Gastrocnemius medialis (tissue), 4 donors: ENCODE measurements around the gene SCGN. TPM values are rescaled to one million over a fixed set of nuclear protein-coding genes. Genes with fewer than 3 reads are reported as not detected.

ENCODE experiments used
- ATAC-seq, 2 donors: fragments of 150-250 bp; one replicate each; pipeline ENCODE4 v1.9.1; 2016
- DNase-seq, 2 donors: peaks; one replicate each; pipeline ENCODE4 v3.0.0-alpha.2; 2019
- H3K27ac ChIP-seq, 4 donors: fragments of 200-600 bp; sonication (generic); 1 replicate in 1 of 4; 2 replicates in 3 of 4; pipeline ENCODE4 v1.5.1; 2016 to 2018; ENCODE audit warnings: mild to moderate bottlenecking in 2 of 4, moderate library complexity in 1 of 4
- H3K27me3 ChIP-seq, 3 donors: fragments of 200-600 bp; sonication (generic) in 2 of 3; 1 replicate in 1 of 3; 2 replicates in 2 of 3; pipeline versions ENCODE4 v1.5.1 to v1.6.0; 2016 to 2019; ENCODE audit warnings: mild to moderate bottlenecking in 1 of 3, moderate library complexity in 1 of 3
- H3K36me3 ChIP-seq, 2 donors: fragments of 200-600 bp; sonication (generic) in 1 of 2; one replicate each; pipeline ENCODE4 v1.5.1; 2017 to 2018
- H3K4me1 ChIP-seq, 2 donors: fragments of 200-600 bp; sonication (generic) in 1 of 2; one replicate each; pipeline ENCODE4 v1.5.1; 2016 to 2017; ENCODE audit warnings: mild to moderate bottlenecking in 2 of 2
- H3K4me3 ChIP-seq, 4 donors: fragments of 200-600 bp; sonication (generic) in 3 of 4; 1 replicate in 1 of 4; 2 replicates in 3 of 4; pipeline ENCODE4 v1.5.1; 2016 to 2019; ENCODE audit warnings: mild to moderate bottlenecking in 2 of 4
- H3K9me3 ChIP-seq, 3 donors: fragments of 200-600 bp; sonication (generic) in 2 of 3; 1 replicate in 1 of 3; 2 replicates in 2 of 3; pipeline ENCODE4 v1.5.1; 2016 to 2019
- CTCF ChIP-seq, 5 experiments: fragments of 450-650 bp in 3 of 5; fragments of 200-600 bp in 2 of 5; sonication (generic) in 2 of 5; IDR thresholded peaks in 4 of 5; conservative IDR thresholded peaks in 1 of 5; 1 replicate in 4 of 5; 2 replicates in 1 of 5; pipeline ENCODE4 v1.5.1; 2016 to 2019; ENCODE audit warnings: antibody characterized with exemption in 5 of 5, mild to moderate bottlenecking in 3 of 5, moderate library complexity in 3 of 5
- POLR2A ChIP-seq, 2 donors: fragments of 450-650 bp; IDR thresholded peaks; one replicate each; pipeline ENCODE4 v1.6.1; 2017; ENCODE audit warnings: antibody characterized with exemption in 2 of 2, mild to moderate bottlenecking in 2 of 2, moderate library complexity in 2 of 2
- in situ Hi-C, 4 donors: fragments of 200-750 bp; cut with MboI; loops; one replicate each; pipeline versions ENCODE4 v1.15.0 to v1.8.0; 2017; ENCODE audit warnings: low sequenced_read_pairs in 4 of 4
- intact Hi-C: fragments of 100-400 bp; cut with DNase I; formaldehyde crosslinking; loops from one replicate; pipeline ENCODE4 v1.15.1; 2023; ENCODE audit warnings: low total_unique reads
- total RNA-seq, 4 donors: library from RNA; depleted of rRNA; stranded (reverse); fragments of >200 nt; gene quantifications; one replicate each; pipeline versions ENCODE4 v1.1.0 to v1.2.3, GENCODE V29; 2016

SCGN gene
- total RNA-seq, 4 donors from 2014 or later: not detected

- Histone ChIP-seq H3K4me1 (no peaks in the 10 kb centered on the region), H3K9me3 (no peaks in the 10 kb centered on the region), H3K4me3 (no peak overlapping the region), H3K27ac (no peak overlapping the region), H3K27me3 (peaks cover 0 to 1% (median 0%) of the 10 kb centered on the region in 3 donors), H3K36me3 (no peaks in the 10 kb centered on the region)
- DNase-seq: no peak
- no peak for ATAC-seq
- intact Hi-C loops: no loop called here
- in situ Hi-C loops: no loop called here
- no peak for TF ChIP-seq CTCF (IDR thresholded peaks at IDR 0.05 in 4 of 5, conservative IDR thresholded peaks at IDR 0.05 in 1 of 5)
- TF ChIP-seq POLR2A (IDR thresholded peaks at IDR 0.05): no peak
Measured at GRCh38 chr6:25659633-25660368, 7.8 kb downstream of the SCGN start.

- Histone ChIP-seq H3K27ac (no peak overlapping the region), H3K4me3 (no peak overlapping the region), H3K27me3 (peaks cover 0 to 3% (median 0%) of the 10 kb centered on the region in 3 donors), H3K36me3 (no peaks in the 10 kb centered on the region), H3K4me1 (no peaks in the 10 kb centered on the region), H3K9me3 (no peaks in the 10 kb centered on the region)
- in situ Hi-C loops (no loop called here), intact Hi-C loops (no loop called here)
- DNase-seq (no peak), ATAC-seq (no peak)
- TF ChIP-seq CTCF (IDR thresholded peaks at IDR 0.05 in 4 of 5, conservative IDR thresholded peaks at IDR 0.05 in 1 of 5): no peak
- no peak for TF ChIP-seq POLR2A (IDR thresholded peaks at IDR 0.05)
Measured at GRCh38 chr6:25660512-25660911, 8.5 kb downstream of the SCGN start.

- no peak for TF ChIP-seq CTCF (IDR thresholded peaks at IDR 0.05 in 4 of 5, conservative IDR thresholded peaks at IDR 0.05 in 1 of 5)
- TF ChIP-seq POLR2A (IDR thresholded peaks at IDR 0.05): no peak
- ATAC-seq: no peak
- Histone ChIP-seq H3K27me3 (peaks cover 0 to 3% (median 0%) of the 10 kb centered on the region in 3 donors), H3K4me1 (no peaks in the 10 kb centered on the region), H3K9me3 (no peaks in the 10 kb centered on the region), H3K36me3 (no peaks in the 10 kb centered on the region), H3K27ac (no peak overlapping the region), H3K4me3 (no peak overlapping the region)
- in situ Hi-C loops: no loop called here
- intact Hi-C loops: no loop called here
- DNase-seq: no peak
Measured at GRCh38 chr6:25661129-25661779, 9.2 kb downstream of the SCGN start.

GRCh38 chr6:25665455-25665854, 13.4 kb downstream of the SCGN start:
- H3K27ac ChIP-seq: no peak overlapping the region
- no peak overlapping the region for H3K4me3 ChIP-seq
- TF ChIP-seq POLR2A (IDR thresholded peaks at IDR 0.05) (no peak), CTCF (IDR thresholded peaks at IDR 0.05 in 4 of 5, conservative IDR thresholded peaks at IDR 0.05 in 1 of 5) (no peak)
- no peaks in the 10 kb centered on the region for H3K4me1 ChIP-seq
- no peaks in the 10 kb centered on the region for H3K9me3 ChIP-seq
- no peaks in the 10 kb centered on the region for H3K36me3 ChIP-seq
- DNase-seq: no peak
- no peak for ATAC-seq
- in situ Hi-C loops: no loop called here
- intact Hi-C loops: no loop called here
- peaks cover 0 to 3% (median 0%) of the 10 kb centered on the region in 3 donors for H3K27me3 ChIP-seq
